ENCODE results near the gene RPL37. TPM values are rescaled to one million over a fixed set of nuclear protein-coding genes. Genes with fewer than 3 reads are reported as not detected.

Gene RPL37
- total and polyA plus RNA-seq, 2 donors (not counting 3 experiments of a cell fraction or from before 2014, with no cell fraction given) = 259 to 1,348 TPM

DNA sequence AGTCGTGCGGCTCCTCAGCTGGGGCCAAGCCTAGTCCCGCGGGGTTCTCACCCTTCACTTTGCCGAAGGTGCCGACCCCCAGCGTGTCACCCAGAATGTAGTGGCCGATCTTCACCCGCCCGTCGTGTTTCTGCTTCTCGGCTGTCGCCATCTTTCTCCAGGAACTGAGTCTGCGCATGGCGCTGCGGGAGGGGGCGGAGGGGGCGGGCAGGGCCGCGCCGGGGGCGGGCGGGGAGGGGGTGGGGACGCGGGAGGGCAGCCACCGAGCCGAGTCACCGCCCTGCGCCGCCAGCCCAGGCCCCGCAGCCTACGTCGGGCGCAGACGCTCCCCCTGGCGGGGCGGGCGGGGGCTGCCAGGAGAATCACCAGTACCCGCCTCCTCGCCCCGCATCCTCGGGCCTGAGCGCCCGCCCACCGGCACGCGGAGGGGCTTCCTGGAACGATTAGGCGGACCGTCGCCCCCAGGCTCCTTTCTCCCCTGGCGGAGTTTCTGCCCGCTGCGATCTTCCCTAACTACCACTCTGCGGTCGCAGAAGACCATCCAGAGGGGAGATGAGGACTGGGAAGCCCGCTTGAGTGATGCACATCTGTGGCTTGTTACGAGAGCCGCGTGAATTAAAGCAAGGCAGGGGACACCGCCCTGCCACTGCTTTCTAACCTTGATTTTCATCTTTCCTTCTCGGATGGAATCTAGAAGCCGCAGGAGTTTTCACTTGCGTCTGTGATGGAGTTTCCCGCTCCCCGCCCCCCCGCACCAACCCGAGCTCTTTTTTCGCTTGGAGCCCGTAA, 36.8 kb downstream of the RPL37 start, which contains the start of gene PRKAA1:
Gene PRKAA1, minus strand, starts transcription at position 363 of the 789 bp plus-strand sequence. Its CDS starts 185 bp downstream, at position 178.
- H4K20me1 ChIP-seq (replicated peaks; ENCODE audit: control insufficient read depth, extremely low read depth, insufficient read depth, low read length) = no peaks in the 10 kb centered on the region
- peaks cover 43% of the 10 kb centered on the region for H3K79me2 ChIP-seq (ENCODE audit: control insufficient read depth, insufficient read depth, low read length)
- intact Hi-C loops (cut with micrococcal nuclease) (loop anchor here (1.0 kb wide), 2 partner anchors 37 to 43 kb away; partner anchors contain the start of genes RPL37 and TTC33), dilution Hi-C loops (cut with MboI; ENCODE audit: extremely low pct_ligation_motif_present, low sequenced_read_pairs) (no loop called here)
- DNase-seq (ENCODE audit: low read depth, low spot score) (peak; percentile 86), FAIRE-seq (no peak)
- ChIA-PET CTCF (interaction anchor here (0.6 to 1.5 kb wide), 15 partner anchors 9 to 621 kb away, joined by 3 to 7 read pairs (median 3); partner anchors contain the start of gene RPL37), POLR2A (interaction anchor here (0.6 to 0.7 kb wide), 4 partner anchors 29 to 465 kb away, joined by 3 to 6 read pairs (median 4); no protein-coding TSS in a partner anchor)
- H3K27me3 ChIP-seq (ENCODE audit: control insufficient read depth in 2 of 2, insufficient read depth in 2 of 2, low read length in 2 of 2) = no peaks in the 10 kb centered on the region
- peaks cover 19% of the 10 kb centered on the region for H3K4me1 ChIP-seq (ENCODE audit: control insufficient read depth, extremely low read depth, insufficient read depth, low read length)
- TF ChIP-seq JUN (IDR thresholded peaks at IDR 0.05; ENCODE audit: borderline replicate concordance, insufficient read depth, insufficient read length, low read depth) (no peak), FOS (IDR thresholded peaks at IDR 0.05; ENCODE audit: borderline replicate concordance, insufficient read depth, low read length) (no peak), GATA2 (IDR thresholded peaks at IDR 0.05; ENCODE audit: insufficient read depth, insufficient read length, low read depth, low read length) (no peak), POLR2AphosphoS5 (IDR thresholded peaks at IDR 0.05; ENCODE audit: insufficient read depth, low read depth, low read length) (peak; percentile 65), POLR2A (IDR thresholded peaks at IDR 0.05; ENCODE audit: low read depth, low read length) (peak; percentile 93)
- TF ChIP-seq, protein P1, sequence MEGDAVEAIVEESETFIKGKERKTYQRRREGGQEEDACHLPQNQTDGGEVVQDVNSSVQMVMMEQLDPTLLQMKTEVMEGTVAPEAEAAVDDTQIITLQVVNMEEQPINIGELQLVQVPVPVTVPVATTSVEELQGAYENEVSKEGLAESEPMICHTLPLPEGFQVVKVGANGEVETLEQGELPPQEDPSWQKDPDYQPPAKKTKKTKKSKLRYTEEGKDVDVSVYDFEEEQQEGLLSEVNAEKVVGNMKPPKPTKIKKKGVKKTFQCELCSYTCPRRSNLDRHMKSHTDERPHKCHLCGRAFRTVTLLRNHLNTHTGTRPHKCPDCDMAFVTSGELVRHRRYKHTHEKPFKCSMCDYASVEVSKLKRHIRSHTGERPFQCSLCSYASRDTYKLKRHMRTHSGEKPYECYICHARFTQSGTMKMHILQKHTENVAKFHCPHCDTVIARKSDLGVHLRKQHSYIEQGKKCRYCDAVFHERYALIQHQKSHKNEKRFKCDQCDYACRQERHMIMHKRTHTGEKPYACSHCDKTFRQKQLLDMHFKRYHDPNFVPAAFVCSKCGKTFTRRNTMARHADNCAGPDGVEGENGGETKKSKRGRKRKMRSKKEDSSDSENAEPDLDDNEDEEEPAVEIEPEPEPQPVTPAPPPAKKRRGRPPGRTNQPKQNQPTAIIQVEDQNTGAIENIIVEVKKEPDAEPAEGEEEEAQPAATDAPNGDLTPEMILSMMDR (IDR thresholded peaks at IDR 0.05; ENCODE audit: extremely low read depth in 1 of 2, insufficient read depth in 1 of 2, low read depth in 1 of 2, low read length in 2 of 2) = peak; percentile 42 to 74
- peak within 1 kb of the TSS; percentile 96 for H3K9ac ChIP-seq (replicated peaks; ENCODE audit: extremely low read depth, insufficient read depth, low read length)
- peak within 1 kb of the TSS; percentile 96 for H3K4me2 ChIP-seq (ENCODE audit: insufficient read depth, low read length)
- H3K27ac ChIP-seq (ENCODE audit: insufficient read depth, low read depth, low read length) = peak within 1 kb of the TSS; percentile 93
- no peaks in the 10 kb centered on the region for H3K9me3 ChIP-seq (replicated peaks; ENCODE audit: control insufficient read depth, insufficient read depth, low read length)
- H3K9me1 ChIP-seq (replicated peaks; ENCODE audit: control insufficient read depth, extremely low read depth, insufficient read depth, low read length) = no peaks in the 10 kb centered on the region
- peak within 1 kb of the TSS; percentile 89 to 96 (median 94) for H3K4me3 ChIP-seq (replicated peaks in 1 of 3; ENCODE audit: insufficient read depth in 1 of 3, low read depth in 1 of 3, low read length in 3 of 3)
- peak within 1 kb of the TSS; percentile 100 for H2AFZ ChIP-seq (ENCODE audit: low read depth, low read length)
- no peaks in the 10 kb centered on the region for H3K36me3 ChIP-seq (ENCODE audit: control insufficient read depth in 2 of 2, extremely low read depth in 1 of 2, insufficient read depth in 2 of 2, low read length in 2 of 2)
- BruUV-seq (replicated peaks) = TSS peak; percentile 86
